ENCODE data around the gene STXBP4. TPM values are rescaled to one million over a fixed set of nuclear protein-coding genes. Genes with fewer than 3 reads are reported as not detected.

Gene STXBP4
- total RNA-seq, 1 donor from 2014 or later: 25.7 TPM

DNA sequence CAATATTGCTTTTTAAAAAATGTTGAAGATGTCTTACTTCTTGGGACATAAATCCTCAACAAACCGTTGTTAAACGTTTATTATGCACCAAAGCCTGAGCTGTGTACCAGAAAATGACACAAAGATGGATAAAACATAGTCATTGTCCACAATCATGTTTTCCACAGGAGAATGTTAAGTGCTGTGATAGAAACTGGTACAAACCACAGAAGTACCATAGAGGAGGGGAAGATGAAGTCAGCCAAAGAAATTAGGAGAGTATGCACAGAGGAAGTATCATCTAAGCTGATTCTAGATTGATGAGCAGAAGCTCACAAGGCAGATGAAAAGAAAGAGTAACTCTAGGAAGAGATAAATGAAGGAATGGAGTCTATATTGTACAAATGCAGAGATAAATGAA, 153.5 kb downstream of the STXBP4 start:
- DNase-seq: no peak

DNA sequence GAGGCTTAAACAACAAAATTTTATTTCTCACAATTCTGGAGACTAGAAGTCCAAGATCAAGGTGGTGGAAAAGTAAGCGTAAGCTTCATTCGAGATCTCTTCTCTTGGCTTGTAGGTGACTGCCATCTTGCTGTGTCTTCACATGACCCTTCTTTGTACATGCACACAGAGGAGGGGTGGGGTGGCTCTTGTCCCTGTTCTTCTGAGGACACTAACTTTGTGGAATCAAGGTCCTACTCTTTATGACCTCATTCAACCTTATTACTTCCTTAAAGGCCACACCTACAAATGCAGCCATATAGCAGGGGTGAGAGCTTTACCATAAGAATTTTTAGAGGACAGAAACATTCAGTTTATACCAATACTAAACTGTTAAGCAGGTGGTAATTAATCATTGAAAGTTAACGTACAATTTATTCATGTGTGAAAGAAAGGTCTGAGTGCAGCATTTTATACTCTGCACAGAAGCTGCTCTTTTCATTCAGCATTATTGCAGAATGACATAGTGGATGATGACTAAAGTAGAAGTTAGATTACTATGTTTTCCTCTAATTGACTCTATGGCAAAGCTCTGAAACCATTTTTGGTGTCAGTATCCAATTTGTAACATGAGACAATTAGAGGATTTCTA, 156.3 kb downstream of the STXBP4 start:
- no peak for DNase-seq

DNA sequence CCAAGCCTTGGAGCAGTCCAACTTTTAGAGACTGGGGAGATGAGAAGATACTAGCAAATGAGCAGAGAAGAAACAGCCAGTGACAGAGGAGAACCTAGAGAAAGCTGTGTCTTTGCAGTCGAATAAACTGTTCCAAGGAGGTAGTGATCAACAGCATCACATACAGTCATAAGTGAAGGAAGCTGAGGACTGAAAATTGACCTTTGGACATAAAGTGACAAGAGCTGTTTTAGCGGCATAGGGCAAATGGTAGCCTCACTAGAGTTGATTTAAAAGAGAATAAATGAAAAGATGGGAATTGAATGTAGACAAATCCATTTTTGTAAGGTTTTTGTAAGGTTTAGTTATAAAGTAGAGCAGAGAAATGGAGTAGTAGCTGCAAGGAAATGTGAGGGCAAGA, 165.0 kb downstream of the STXBP4 start:
- DNase-seq: no peak

DNA sequence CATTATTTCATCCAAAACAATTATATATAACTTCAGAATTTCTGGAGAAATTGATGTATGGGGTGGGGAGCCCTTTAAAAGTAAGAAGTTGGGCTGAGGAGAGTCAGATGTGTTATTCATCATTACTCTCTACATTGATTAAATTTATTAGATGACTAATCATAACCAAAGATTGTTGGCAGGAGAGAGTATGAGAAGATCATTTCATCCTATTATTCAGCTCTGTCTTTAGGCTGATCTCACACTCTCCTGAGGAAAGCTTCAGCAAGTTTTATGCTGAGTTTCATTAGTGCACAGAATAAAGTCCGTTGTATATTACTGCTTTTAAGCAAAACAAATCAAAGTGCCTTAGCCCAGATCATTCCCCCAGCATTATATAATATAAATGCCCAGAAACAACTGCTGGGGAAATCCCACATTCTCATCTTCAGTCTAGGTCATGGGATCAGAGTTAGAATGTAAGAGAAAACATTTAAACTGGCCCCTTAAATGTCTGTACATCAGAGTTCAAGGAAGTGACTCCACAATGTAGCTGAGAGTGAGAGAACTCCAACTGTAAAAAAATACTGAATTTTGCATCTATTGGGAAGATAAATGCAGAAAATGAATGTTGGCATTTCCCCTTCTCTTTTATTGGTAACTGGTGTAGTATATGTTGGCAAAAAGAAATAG, 166.1 kb downstream of the STXBP4 start:
- no peak for DNase-seq

DNA sequence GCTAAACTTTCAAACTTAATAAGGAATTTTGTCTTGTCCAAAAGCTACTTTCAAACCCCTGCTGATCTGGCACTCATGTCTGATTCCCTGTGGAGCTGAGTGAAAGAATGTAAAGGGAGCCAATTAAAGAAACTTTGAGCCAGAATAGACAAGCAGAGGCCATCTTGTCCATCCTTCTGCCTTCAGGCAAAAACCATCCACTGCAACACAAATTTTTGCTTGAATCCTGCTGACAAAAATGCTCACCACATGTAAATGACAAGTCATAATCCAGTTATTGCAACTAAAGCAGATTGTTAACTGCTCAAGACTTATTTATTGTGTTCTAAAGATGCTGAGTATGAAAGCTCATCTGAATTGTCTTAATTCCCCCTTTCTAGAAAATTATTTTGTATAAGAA, 172.2 kb downstream of the STXBP4 start:
- no peak for DNase-seq

DNA sequence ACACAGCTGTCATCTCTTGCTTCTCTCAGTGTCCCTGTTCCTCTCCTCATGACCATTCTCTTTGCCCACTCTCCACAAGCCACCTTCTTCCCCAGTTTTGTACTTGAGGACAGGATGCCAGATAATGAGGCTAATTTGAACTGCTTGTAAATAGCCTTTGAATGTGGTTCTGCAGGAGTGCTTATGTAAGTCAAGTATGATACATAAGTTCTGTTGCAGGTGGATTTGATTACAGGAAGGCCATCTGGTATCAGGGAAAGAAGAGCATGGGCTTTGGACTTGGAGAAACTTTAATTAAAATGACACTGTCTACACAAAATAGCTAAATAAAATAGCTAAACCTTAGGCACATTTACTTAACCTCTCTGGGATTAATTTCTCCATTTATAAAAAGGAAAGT, 176.0 kb downstream of the STXBP4 start:
- DNase-seq: no peak

DNA sequence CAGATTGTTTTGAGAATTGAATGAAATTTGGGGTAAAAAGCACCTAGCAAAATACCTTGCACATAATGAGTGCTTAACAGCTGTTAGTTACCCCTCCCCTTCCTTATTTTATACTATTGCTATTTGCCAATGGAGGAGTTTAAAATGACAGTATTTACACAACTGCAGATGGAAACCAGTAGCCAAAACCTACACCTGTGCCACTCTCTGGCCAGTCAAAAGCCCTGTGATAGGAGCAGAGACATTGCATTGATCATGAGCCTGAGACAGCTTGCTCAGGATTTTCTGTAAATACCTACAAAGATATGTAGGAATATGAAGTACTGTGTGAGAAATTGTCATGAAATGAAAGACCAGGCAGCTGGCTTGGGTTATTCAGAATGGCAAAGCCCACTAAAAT, 180.9 kb downstream of the STXBP4 start:
- DNase-seq: no peak

DNA sequence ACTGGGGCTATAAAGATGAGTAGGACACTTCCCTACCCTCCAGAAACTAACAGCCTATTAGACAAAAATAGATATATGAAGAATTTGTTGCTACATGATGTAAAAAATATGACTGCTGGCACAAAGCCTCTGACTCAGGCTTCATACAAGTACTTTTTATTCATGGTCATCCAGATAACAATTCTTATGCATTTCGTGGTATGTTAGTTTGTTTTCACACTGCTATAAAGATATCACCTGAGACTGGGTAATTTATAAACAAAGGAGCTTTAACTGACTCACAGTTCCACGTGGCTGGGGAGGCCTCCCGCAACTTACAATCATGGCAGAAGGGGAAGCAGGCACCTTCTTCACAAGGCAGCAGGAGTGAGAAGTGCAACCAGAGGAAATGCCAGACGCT, 183.7 kb downstream of the STXBP4 start:
- DNase-seq: no peak

DNA sequence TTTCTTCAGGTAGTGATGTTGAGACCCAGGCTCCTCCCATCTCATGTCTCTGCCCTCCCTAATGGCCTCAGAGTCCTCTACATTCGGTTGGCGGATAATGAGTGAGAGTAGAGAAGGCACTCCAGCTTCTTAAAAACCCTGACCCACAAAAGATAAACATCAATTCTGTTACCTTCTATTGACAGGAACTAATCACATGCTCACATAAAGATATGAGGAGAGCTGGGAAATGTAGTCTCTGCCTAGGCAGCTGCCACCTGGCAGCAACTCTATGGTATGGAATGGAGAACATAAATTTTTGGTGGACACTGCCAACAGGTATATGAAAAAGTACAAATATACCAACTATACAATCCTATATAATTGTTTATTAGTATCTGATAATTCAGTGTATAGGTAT, 185.5 kb downstream of the STXBP4 start:
- no peak for DNase-seq

DNA sequence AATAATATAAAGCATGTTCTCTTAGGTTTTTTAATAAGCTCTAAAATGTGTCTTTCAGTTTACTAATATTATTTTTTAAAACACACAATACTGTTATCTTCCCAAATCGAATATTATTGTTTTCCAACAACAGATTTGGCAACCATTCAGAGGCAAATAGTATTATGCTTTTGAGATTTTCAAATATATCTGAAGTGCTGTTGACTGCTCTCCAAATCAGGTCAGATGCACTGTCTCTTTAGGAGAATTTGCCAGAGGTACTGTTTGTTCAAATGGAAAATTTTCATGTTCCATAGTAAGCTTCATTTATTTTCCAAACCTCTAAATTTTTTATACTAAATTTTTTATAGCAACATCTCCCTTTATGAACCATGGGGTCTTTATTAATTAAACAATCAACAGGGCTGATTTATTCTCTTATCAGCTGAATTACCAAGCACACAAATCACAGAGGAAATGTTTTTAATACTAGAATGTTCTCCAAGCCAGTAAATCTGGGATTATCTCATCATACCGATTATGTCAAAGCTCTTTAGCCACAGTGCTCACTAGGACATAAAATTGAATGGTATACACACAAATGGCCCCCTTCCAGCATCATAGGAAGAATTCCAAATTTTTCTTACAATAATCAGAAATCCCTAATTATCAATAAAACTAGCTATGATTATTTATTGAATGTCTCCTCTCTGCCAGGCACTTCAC, 187.4 kb downstream of the STXBP4 start:
- no peak for DNase-seq

DNA sequence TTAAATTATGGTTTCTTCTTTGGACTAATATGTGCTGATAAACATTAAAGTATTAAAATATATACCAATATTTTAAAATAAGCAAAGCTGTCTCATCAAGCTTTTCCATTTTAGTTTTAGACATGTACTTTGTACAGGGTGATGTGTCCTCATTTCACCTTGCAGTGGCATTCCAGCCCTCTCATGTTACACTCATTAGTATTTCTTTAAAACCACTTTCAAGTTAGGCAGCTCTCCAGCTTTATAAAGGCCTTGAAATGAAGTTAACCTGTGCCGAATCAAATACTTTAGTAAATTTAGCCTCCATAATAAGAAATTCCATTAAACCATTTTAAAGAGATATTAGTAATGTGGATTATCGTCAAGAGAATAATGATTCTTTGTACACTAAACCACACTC, 188.6 kb downstream of the STXBP4 start:
- DNase-seq: no peak

DNA sequence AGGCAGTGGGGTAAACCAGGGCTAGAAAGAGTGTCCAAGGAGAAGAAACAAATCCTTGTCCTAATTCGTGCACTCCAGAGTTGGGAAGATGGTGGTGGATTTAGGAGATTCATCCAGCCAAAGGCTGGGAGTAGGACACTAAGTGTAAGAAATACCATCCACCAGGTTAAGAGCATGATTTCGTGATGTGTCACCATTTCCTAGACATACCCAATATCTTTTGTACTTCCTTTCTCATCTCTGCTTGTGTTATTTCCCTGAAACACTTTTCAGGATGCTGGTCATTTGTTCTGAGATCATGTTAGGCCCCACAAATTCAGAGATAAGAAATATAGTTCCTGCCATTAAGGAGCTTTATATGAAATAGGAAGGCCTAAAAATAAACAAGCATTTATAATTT, 189.9 kb downstream of the STXBP4 start:
- DNase-seq: no peak

DNA sequence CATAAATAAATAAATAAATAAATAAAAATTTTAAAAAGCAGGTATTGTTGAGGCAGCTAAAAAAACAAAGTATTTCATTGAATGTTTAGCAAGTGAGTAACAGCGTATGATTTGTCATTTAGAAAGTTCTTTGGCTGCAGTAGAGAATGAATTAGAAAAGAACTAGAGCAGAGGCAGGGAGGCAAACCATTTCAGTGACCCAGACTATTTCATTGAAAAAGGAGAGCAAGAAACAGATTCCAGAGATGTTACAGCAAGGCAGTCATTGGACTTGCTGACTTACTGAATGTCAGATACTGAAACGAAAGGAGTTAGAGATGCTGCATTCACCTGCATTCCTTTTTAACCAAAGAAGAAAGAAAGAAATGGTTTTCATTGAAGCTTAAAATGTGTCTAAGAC, 190.7 kb downstream of the STXBP4 start:
- no peak for DNase-seq

DNA sequence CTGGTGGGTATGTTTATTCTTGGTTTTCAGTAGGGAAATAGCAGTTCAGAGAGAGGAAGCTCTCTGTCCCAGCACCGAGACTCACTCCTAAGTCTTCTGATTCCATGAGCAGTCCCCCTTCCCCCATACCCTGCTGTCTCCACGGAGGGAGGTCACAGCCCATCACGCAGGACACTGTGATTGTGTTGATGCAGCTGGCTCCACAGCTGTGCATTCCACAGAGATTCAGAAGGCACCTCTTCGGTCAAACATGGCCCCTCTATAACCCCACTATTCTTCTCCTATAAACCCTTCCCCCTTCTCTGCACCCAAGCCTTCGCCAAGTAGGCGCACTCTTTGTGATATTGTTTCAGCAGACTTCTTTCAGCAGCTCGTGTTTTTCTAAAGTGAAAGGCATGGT, 191.9 kb downstream of the STXBP4 start:
- DNase-seq: no peak

DNA sequence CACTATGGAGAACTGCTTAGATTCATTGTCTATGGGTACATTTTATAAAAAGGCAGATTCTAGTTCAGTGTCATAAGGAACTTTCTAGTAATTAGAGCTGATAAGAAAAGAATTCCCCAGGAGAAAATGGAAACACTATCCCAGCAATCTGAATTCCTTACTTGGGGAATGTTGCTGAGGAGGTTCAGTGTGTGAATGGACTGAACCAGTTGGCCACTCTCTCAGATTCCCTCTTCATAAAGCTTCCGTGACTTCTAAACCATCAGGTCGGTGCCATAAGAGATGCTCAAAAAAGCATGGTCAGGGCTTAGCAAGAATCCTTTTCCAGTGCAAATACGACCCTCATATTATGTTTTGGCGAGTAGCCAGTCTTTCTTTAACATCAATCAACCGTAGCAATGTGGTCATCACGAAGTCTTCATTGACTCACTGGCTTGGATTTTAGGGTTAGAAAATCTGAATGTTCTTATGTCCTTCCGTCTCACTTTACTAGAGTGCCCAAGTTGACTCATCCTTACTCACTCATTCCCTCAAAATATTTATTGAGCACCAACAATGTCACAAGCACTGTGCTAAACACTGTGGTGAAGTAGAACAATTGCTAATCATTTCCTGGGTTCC, 193.5 kb downstream of the STXBP4 start:
- DNase-seq: no peak

DNA sequence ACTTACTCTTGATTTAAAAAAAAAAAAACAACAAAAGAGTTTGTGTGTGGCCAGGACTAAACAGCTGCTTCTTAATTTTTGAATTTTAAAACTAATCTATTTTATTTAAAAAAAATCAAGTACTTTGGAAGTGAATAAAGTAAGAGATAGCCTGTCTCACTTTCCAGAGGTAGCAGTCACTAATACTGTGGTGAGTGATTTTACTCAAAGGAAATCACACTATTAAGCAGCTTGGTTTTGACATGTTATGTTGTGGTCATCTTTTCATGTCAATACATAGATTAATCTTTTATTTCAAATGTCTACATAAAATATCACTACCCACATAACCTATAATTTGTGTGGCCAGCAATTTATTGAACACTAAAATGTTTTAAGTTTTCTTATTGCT, 194.0 kb downstream of the STXBP4 start:
- no peak for DNase-seq

DNA sequence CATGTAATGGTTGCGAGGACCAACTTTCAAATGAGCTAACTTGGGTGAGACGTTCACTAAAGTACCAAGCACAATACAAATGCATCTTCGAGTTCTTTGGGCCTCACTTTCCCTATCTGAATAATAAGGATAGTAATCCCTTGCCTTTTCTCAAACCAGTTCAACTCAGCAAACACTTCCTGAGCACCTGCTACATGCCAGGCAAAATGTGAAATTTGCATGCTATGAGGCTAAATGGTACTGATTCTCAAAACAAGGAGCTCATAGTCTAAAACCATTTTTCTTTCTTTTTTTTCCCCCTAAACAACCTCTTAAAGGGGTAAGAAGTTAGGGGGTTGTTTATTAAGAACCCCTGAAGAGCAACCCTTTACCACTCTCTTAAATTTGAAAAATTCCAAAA, 194.8 kb downstream of the STXBP4 start:
- DNase-seq: no peak

DNA sequence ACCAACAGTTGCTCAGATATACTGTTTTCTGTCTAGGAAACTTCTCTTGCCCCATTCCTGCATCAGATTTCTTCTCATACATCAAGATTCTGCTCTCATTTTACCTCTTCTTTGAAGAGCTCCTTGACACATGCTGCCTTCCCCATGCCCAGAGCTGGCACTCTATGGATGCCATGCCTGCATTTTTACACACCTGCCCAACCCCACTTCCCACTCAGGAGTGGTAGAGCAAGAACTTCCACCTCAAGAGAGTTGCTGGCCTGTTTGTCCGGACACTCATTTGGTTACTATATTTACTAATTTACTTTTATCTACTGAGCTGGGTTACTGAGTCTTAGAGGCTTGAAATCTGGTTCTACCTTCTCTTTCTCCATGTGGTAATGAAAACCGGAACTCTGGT, 197.9 kb downstream of the STXBP4 start:
- no peak for DNase-seq

DNA sequence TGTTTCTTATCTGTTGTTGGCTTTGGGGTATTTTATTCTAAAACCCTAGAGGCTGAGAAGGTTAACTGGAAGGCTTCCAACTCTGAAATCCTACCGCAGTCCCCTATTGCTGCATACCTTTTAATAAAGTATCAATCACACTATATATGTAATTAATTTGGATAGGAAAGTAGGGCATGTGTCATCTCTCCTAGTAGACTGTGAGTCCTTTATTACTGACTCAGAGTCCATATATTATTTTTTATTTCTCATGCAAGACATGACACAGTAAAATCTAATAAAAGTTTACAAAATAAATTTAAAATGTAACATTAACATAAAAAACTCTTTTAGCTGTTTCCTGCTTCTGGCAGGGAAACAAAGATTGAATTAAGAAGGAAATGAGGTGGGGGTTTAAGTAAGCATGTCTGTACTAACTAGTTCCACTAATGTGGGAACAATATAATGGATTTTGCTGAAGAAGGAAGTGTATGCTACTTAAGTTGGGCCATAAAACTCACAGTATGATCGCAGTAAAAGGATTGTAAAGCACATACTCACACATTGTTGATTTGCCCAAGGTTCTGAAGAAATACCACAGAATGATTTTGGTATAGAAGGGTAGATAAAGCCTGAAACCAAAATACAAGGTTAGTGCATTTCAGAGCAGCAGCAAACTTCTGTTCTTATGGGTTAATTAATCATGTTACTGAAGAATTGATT, 198.6 kb downstream of the STXBP4 start:
- no peak for DNase-seq

DNA sequence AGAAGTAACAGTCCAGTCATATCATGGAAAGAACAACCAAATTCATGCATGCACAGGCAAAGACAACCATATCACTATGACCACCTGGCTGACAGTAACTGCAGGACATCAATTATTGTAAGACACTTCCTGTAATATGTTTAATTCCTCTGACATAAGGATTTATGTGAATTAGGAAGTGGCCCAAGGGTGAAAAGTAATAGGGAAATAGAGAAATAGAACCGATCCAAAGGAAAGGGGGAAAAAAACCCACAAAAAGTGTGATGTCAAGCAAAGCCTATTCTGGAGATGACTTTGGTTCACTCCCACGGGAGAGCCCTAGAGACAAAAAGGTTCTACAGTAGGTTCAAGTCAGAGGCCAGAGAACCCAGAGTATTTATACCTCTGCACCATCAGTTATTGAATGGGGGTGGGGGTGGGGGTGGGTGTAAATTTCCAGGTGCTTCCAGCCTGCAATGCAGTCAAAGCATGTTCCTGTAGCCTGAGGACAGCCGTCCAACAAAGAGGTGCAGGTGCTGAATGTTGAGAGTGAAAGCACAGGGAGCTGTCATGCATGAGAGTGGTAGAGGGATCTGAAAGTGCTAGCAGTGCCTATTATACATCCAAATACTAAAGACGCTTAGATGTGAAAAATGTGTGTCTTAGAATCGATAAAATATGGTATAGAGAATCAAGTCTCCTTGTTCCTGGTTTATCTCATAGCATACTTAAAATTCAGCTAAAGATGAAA, 200.6 kb downstream of the STXBP4 start:
- no peak for DNase-seq

DNA sequence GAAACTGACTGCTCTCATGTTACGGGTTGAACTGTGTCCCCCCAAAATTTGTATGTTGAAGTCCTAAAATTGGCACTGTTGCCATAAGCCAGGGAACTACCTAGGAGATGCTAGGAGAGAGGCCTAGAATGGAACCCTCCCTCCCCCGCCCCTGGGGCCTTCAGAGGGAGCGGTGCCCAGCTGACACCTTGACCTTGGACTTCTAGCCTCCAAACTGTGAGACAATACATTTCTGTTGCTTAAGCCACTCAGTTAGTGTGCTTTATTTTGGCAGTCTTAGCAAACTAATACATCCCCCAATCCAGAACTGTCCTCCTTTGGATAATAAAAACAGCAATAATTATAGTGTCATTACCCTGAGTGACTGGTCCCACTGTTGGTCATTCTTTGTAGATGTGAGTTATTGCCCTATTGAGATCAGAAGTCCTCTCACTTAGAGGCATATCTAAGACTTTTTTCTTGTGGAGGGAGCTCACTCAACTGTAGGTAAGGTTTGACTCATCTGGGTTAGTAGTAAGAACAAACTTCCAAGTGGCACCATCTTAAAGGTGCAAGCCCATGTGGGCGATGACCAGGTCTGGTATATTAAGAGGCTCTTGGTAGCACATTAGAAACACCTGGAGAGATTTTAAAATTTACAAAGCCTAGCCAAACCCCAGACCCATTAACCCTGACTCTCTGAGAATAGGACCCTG, 203.2 kb downstream of the STXBP4 start:
- no peak for DNase-seq

DNA sequence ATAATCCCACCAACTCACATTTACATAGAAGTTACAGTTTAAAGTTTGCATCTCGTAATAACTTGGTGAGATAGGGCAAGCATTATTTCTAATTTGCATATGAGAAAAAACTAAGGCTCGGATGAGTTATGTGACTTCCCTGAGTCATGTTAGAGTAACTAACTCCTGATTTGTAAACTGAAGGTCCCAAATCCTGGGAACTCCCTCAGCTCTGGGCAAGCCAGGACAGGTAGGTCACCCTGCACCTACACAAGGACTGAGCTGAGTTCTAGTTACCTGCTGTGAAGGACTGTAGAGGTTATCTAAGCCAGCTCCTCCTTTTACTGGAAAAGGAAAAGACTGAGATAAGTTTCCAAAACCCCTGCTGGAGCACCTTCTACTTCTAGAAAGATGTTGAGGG, 204.0 kb downstream of the STXBP4 start:
- no peak for DNase-seq

Measured in occipital lobe (tissue), 2 donors.